Type B pancreatic cell (in vitro differentiated cells): ENCODE data around the gene SRD5A3. TPM values are rescaled to one million over a fixed set of nuclear protein-coding genes. Genes with fewer than 3 reads are reported as not detected.
A peak's percentile ranks its signal among the peaks of the same experiment; 100 is the strongest.

Source experiments
- DNase-seq: peaks from one replicate; pipeline ENCODE4 v3.0.0; 2021; ENCODE audit warnings: mixed read lengths; ENCODE audit not compliant: unreplicated experiment; ENCODE audit errors: extremely low spot score
- H3K27ac Mint-ChIP-seq: 2 replicates; pipeline ENCODE4 v1.8.0; 2021; ENCODE audit warnings: mild to moderate bottlenecking, mixed read lengths
- H3K27me3 Mint-ChIP-seq: 2 replicates; pipeline ENCODE4 v1.8.0; 2021; ENCODE audit warnings: mixed read lengths
- H3K36me3 Mint-ChIP-seq: 2 replicates; pipeline ENCODE4 v1.8.0; 2021; ENCODE audit warnings: mixed read lengths
- H3K4me1 Mint-ChIP-seq: one replicate; pipeline ENCODE4 v1.8.0; 2021; ENCODE audit warnings: mixed read lengths; ENCODE audit not compliant: unreplicated experiment
- H3K4me3 Mint-ChIP-seq: 2 replicates; pipeline ENCODE4 v1.8.0; 2021; ENCODE audit warnings: mild to moderate bottlenecking, mixed read lengths
- H3K9me3 Mint-ChIP-seq: 2 replicates; pipeline ENCODE4 v1.8.0; 2021; ENCODE audit warnings: mixed read lengths
- CTCF ChIP-seq: fragments of 200-600 bp; sonication (generic); conservative IDR thresholded peaks from 2 replicates; pipeline ENCODE4 v1.5.0; 2021; ENCODE audit warnings: antibody characterized with exemption, mild to moderate bottlenecking
- long read RNA-seq: library from polyadenylated mRNA; unstranded; transcript quantifications from one replicate; pipeline ENCODE4 v2.0.0, GENCODE V29; 2020
- total RNA-seq: library from RNA; stranded (reverse); gene quantifications from 2 replicates; pipeline ENCODE4 v1.2.1, GENCODE V29; 2021; ENCODE audit warnings: low replicate concordance

Gene SRD5A3
- total RNA-seq, result 19.8 and 25.7 TPM in 2 replicates
- long read RNA-seq, full-length matches to known transcripts, result 13 of 16 reads
- long read RNA-seq, partial matches to known transcripts, result 1 of 16 reads
- long read RNA-seq, other reads (novel, unspliced or antisense), result 2 of 16 reads

- Mint-ChIP-seq H3K27ac (peak within 1 kb of the TSS; percentile 86), H3K4me1 (peaks cover 15% of the 10 kb centered on the region), H3K9me3 (no peaks in the 10 kb centered on the region), H3K27me3 (no peaks in the 10 kb centered on the region), H3K36me3 (no peaks in the 10 kb centered on the region), H3K4me3 (peak within 1 kb of the TSS; percentile 91)
- TF ChIP-seq CTCF, result peak; percentile 99
- peak; percentile 93 for DNase-seq
Measured at GRCh38 chr4:55345980-55346850, at the start of gene SRD5A3. SRD5A3 (plus strand) TSS chr4:55346242; CDS start chr4:55346337, 95 bp downstream.

- H3K4me3 Mint-ChIP-seq, result no peak overlapping the region
- no peak for DNase-seq
- no peaks in the 10 kb centered on the region for H3K9me3 Mint-ChIP-seq
- H3K27ac Mint-ChIP-seq, result no peak overlapping the region
- H3K4me1 Mint-ChIP-seq, result no peaks in the 10 kb centered on the region
- H3K27me3 Mint-ChIP-seq, result peaks cover 4% of the 10 kb centered on the region
- no peak for TF ChIP-seq CTCF
- H3K36me3 Mint-ChIP-seq, result no peaks in the 10 kb centered on the region
Measured at GRCh38 chr4:55297346-55297745, 48.7 kb upstream of the SRD5A3 start.

GRCh38 chr4:55303760-55304165 is 42.3 kb upstream of the SRD5A3 start:
- no peak for TF ChIP-seq CTCF
- Mint-ChIP-seq H3K9me3 (no peaks in the 10 kb centered on the region), H3K27me3 (peaks cover 6% of the 10 kb centered on the region), H3K4me1 (no peaks in the 10 kb centered on the region), H3K27ac (peak overlapping the region; percentile 92), H3K36me3 (no peaks in the 10 kb centered on the region), H3K4me3 (no peak overlapping the region)
- no peak for DNase-seq

- H3K27ac Mint-ChIP-seq, result peak overlapping the region; percentile 92
- no peaks in the 10 kb centered on the region for H3K9me3 Mint-ChIP-seq
- no peak for TF ChIP-seq CTCF
- no peak overlapping the region for H3K4me3 Mint-ChIP-seq
- no peaks in the 10 kb centered on the region for H3K4me1 Mint-ChIP-seq
- peaks cover 6% of the 10 kb centered on the region for H3K27me3 Mint-ChIP-seq
- no peaks in the 10 kb centered on the region for H3K36me3 Mint-ChIP-seq
- no peak for DNase-seq
Measured at GRCh38 chr4:55304303-55304702, 41.7 kb upstream of the SRD5A3 start.

- Mint-ChIP-seq H3K4me3 (no peak overlapping the region), H3K27me3 (peaks cover 2% of the 10 kb centered on the region), H3K27ac (no peak overlapping the region), H3K9me3 (no peaks in the 10 kb centered on the region), H3K36me3 (no peaks in the 10 kb centered on the region), H3K4me1 (no peaks in the 10 kb centered on the region)
- no peak for DNase-seq
- no peak for TF ChIP-seq CTCF
Measured at GRCh38 chr4:55308071-55308470, 38.0 kb upstream of the SRD5A3 start.
